Activated CD4-positive, alpha-beta T cell treated with anti-CD3 and anti-CD28 coated beads, Interleukin-2, amount 10 ng/mL, durations not matched to agents 7 days and 5 days (primary cell): ENCODE data around the gene PDILT. TPM values are rescaled to one million over a fixed set of nuclear protein-coding genes. Genes with fewer than 3 reads are reported as not detected.

Source experiments
- CTCF ChIA-PET: fragments of 350-600 bp; sonication (Branson Sonifier 250); formaldehyde crosslinking; loops from one replicate; lab custom pipeline; 2021; ENCODE audit warnings: antibody characterized with exemption; lab: Charles Lee
- POLR2A ChIA-PET: fragments of 350-600 bp; sonication (Branson Sonifier 250); formaldehyde crosslinking; loops from one replicate; lab custom pipeline; 2021; ENCODE audit warnings: antibody characterized with exemption; lab: Charles Lee
- DNase-seq: peaks from one replicate; pipeline ENCODE4 v3.0.0-alpha.2; 2020
- H3K27ac Mint-ChIP-seq: one replicate; pipeline ENCODE4 v1.8.0; 2021; ENCODE audit warnings: mild to moderate bottlenecking, moderate library complexity, mixed read lengths
- H3K27me3 Mint-ChIP-seq: one replicate; pipeline ENCODE4 v1.8.0; 2021; ENCODE audit warnings: mixed read lengths
- H3K36me3 Mint-ChIP-seq: one replicate; pipeline ENCODE4 v1.8.0; 2021; ENCODE audit warnings: low read depth, mixed read lengths
- H3K4me1 Mint-ChIP-seq: one replicate; pipeline ENCODE4 v1.8.0; 2021; ENCODE audit warnings: mixed read lengths
- H3K4me3 Mint-ChIP-seq: one replicate; pipeline ENCODE4 v1.8.0; 2021; ENCODE audit warnings: mild to moderate bottlenecking, moderate library complexity, mixed read lengths
- H3K9me3 Mint-ChIP-seq: one replicate; pipeline ENCODE4 v1.8.0; 2021; ENCODE audit warnings: mixed read lengths
- total RNA-seq, 2 experiments: library from RNA; stranded (reverse); gene quantifications; one replicate each; pipeline ENCODE4 v1.2.3, GENCODE V29; 2021

Gene PDILT
- total RNA-seq, 2 experiments from 2014 or later, result not detected

DNA sequence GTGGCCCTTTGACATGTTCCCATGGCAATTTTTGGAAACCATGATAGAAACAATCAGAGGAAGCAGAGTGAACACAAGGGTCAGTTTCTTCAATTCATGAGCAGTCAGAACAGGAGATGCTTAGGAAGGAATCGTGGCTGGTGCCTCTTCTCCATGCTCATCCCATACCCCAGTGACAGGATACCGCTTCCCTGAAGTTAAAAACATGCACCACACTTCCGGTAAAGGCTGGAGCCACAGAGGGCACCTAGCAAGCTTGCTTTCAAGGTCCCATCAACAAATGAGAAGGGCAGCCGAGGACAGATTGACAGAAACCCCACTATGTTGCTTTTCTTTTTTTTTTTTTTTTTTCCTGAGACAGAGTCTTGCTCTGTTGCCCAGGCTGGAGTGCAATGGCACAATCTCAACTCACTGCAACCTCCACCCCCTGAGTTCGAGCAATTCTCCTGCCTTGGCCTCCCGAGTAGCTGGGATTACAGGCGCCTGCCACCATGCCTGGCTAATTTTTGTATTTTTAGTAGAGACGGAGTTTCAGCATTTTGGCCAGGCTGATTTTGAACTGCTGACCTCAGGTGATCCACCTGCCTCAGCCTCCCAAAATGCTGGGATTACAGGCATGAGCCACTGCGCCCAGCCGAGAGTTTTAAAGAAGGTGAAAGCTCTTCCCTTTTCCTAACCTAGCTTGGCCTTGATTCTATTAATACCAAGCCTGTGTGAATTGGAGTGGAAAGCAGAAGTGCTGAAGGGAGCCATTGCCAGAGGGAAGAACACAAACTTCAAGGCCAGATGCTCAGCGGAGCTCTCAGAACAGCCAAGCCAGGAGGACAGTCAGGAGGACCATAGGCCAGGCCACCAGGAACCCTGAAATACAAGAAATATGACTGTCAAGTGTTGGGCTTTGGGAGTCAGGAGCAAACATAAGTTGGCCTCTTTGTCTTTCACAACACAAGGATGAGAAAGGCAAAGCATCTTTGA is 93.8 kb downstream of the PDILT start:
- ChIA-PET POLR2A (no interaction called here), CTCF (no interaction called here)
- Mint-ChIP-seq H3K4me3 (no peak overlapping the region), H3K27me3 (no peaks in the 10 kb centered on the region), H3K9me3 (no peaks in the 10 kb centered on the region), H3K36me3 (no peaks in the 10 kb centered on the region), H3K27ac (no peak overlapping the region), H3K4me1 (no peaks in the 10 kb centered on the region)
- no peak for DNase-seq

DNA sequence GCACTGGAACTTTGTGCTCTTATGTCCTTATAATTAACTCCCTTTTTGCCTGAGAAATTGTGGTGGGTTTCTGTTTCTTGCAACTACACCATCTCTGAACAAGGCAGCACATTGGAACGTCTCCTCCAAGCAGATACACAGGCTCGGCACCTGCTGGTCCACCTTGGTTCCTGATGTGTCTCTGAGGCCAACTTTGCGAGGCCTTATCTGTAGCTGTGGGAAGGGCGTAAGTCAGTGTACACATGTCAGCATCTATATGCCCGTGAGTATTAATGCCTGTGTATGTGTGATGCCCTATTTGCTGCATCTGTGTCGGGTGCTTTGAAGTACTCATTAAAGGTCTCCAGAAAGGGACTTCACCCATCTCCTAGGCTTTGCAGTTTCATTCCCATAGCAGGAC is 94.8 kb downstream of the PDILT start:
- no peak for DNase-seq
- Mint-ChIP-seq H3K36me3 (no peaks in the 10 kb centered on the region), H3K27ac (no peak overlapping the region), H3K27me3 (no peaks in the 10 kb centered on the region), H3K4me3 (no peak overlapping the region), H3K4me1 (no peaks in the 10 kb centered on the region), H3K9me3 (no peaks in the 10 kb centered on the region)
- POLR2A ChIA-PET, result no interaction called here
- CTCF ChIA-PET, result no interaction called here

Other genes with a start within 250 kb of the PDILT start
- not detected for gene GP2, start 77.2 kb downstream of the PDILT start, total RNA-seq
- not detected for gene UMOD, start 52.0 kb downstream of the PDILT start, total RNA-seq
- not detected for gene ACSM5, start 4.8 kb upstream of the PDILT start, total RNA-seq
- gene ACSM2A, start 46.8 kb upstream of the PDILT start, total RNA-seq, result not detected
- gene ACSM2B, start 171.6 kb upstream of the PDILT start, total RNA-seq, result not detected